Sigmoid colon (tissue), 4 donors: ENCODE measurements around the gene CLINT1.

Source experiments
- CTCF ChIP-seq, 4 experiments: fragments of 450-650 bp in 3 of 4; fragments of 200-600 bp in 1 of 4; IDR thresholded peaks; one replicate each; pipeline ENCODE4 v1.5.1; 2016 to 2019; ENCODE audit warnings: antibody characterized with exemption in 4 of 4, mild to moderate bottlenecking in 3 of 4, moderate library complexity in 2 of 4
- EP300 ChIP-seq, 4 donors: sonication (generic); formaldehyde crosslinking; IDR thresholded peaks; one replicate each; pipeline ENCODE4 v1.6.1; 2017; ENCODE audit warnings: antibody characterized with exemption in 4 of 4
- POLR2AphosphoS5 ChIP-seq, 4 donors: sonication (generic); formaldehyde crosslinking; IDR thresholded peaks; one replicate each; pipeline ENCODE4 v1.6.1; 2017; ENCODE audit warnings: antibody characterized with exemption in 4 of 4

GRCh38 chr5:157827423-157827822, 31.5 kb downstream of the CLINT1 start:
- no peak for TF ChIP-seq CTCF (IDR thresholded peaks at IDR 0.05)
- TF ChIP-seq POLR2AphosphoS5 (IDR thresholded peaks at IDR 0.05) = no peak
- TF ChIP-seq EP300 (IDR thresholded peaks at IDR 0.05) = no peak
